GM12874 (cell line): ENCODE results near the gene TGFBR1.

Source experiments
- TF ChIP-seq, protein P1 (sequence below): IDR thresholded peaks from 2 replicates; pipeline ENCODE4 v1.5.1; 2011; ENCODE audit warnings: low read depth, mild to moderate bottlenecking, control low read depth, low read length, moderate library complexity; ENCODE audit not compliant: insufficient read depth

The TGFBR1 gene

DNA sequence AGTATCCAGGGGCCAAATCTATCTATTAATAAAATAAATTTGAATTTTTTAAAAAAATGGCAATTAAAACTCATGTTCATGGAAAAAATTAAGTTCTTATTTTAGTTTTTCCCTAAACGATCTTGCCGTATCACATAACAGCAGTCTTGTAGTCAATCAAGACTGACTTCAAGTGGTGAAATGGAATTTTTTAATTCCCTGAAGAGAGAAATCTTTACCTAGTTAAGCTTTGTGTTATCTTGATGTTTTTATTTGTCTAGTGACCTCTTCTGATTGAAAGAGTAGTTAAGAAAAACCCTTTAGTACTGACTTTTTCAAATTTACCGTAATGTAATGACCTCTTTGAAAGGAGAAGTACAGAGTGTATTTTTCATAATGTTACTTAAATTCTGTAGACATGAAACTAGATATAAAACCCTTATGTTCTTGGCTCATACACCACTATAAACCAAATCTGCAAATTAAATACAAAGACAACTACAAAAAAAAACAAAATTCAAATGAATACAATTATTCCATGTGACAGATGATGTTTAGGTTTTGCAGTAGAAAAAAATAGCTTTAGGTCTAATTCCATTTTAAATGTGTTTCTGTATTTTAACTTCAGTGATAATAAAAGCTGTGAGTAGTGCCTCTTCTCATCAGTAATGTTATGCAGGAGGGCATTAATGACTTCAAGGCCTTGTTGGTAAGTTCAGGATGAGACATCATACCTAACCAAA, 19.8 kb downstream of the TGFBR1 start:
- TF ChIP-seq, protein P1, sequence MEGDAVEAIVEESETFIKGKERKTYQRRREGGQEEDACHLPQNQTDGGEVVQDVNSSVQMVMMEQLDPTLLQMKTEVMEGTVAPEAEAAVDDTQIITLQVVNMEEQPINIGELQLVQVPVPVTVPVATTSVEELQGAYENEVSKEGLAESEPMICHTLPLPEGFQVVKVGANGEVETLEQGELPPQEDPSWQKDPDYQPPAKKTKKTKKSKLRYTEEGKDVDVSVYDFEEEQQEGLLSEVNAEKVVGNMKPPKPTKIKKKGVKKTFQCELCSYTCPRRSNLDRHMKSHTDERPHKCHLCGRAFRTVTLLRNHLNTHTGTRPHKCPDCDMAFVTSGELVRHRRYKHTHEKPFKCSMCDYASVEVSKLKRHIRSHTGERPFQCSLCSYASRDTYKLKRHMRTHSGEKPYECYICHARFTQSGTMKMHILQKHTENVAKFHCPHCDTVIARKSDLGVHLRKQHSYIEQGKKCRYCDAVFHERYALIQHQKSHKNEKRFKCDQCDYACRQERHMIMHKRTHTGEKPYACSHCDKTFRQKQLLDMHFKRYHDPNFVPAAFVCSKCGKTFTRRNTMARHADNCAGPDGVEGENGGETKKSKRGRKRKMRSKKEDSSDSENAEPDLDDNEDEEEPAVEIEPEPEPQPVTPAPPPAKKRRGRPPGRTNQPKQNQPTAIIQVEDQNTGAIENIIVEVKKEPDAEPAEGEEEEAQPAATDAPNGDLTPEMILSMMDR, result no peak

DNA sequence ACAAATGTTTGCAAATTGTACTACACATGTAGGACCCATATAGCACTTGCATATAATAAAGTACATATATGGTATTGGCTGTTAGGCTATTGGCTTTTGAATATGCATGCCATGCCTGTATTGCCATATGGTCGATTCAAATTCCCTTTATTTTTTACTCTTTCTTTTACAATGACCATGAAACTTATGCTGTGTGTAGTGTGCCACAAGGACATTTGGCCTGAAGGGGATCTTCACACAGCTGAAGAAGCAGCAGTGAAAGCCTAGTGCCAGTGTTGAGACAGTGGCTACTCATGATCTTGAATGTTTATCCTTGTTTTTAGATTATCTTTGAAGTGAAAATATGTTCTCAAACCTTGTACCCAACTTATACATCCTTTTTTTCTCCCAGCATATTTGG, 20.5 kb downstream of the TGFBR1 start:
- TF ChIP-seq, protein P1, result no peak

DNA sequence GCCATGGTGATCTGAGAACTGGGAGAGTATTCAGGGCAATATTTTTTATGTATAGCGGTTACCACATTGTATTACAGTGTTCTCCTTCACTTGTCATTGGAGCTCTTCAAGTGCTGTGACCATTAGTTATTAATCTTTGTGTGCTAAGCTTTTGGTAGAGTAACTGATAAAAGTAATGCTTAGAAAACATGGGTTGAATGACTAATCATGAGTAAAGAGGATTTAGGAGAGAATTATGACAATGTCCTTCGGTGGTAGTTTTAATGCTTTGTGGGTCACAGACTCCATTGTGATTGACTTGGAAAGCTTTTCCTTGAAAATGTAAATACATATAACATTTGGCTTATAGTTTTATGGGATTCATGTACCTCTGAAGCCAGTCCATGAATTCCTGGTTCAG, 21.4 kb downstream of the TGFBR1 start:
- TF ChIP-seq, protein P1, result no peak

DNA sequence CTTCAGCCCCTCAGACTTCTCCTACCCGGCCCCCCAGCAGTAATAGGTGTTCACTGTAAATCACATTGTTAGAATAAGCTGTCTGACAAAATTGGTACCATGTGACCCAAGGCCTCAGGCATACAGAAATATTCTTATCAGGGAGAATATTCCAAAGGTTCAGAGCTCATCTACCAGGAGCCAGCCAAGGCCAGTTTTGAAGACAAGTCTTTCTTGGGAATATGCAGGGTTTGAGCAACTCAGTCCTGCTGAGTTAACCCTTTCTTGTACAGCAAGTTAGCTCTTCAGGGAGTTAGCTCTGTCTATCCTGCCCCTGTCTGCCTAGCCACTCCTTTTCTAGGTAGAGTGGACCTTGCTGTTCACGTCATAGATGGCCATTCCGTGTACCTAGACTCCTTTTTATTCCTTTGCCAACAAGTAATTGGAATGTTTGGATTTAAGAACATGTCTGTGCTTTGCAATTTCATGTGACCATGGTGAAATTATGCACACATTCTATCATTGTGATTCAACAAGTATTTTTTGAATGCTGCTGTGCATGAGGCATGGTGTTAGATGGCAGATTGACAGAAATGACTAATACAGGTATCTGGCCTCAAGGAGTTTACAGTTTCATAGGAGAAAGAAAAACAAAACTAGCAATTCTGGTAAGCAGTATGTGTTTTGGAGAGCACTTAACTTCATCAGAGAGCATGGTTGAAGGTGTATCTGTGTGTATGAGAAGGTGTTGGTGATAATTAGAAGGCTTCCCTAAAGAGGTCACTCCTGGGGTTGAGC, 22.6 kb downstream of the TGFBR1 start:
- TF ChIP-seq, protein P1, result no peak

DNA sequence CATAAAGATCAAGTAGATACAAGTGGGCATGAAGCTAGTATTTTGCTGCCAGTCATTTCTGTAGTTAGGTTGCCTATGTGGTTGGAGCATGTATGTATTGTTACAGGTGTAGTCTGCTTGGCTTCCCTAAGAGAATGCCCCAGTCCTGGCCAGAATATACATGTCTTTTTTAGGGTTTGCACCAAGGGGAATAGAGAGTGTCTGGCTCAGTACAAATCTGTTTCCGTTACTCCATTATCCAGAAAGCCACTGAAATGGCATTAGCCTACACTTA, 23.2 kb downstream of the TGFBR1 start:
- TF ChIP-seq, protein P1, result no peak

DNA sequence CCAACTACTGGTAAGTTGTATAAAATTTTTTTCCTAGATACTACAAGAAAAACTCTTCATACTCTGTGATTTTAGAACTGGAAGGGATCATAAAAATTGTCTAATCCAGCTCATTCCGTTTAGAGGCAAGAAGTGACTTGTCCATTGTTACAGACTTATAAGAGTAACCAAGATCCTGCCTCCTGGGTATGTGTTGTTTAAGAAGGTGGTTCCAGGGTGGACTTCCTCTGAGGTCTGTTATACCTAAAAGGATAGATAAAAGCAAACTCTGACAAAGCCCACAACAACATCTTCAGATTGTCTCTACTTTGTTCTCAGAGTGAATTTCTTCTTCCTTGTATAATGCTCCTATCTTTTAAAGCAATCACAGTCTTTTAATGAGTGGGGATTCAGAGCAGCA, 24.2 kb downstream of the TGFBR1 start:
- TF ChIP-seq, protein P1, result no peak

DNA sequence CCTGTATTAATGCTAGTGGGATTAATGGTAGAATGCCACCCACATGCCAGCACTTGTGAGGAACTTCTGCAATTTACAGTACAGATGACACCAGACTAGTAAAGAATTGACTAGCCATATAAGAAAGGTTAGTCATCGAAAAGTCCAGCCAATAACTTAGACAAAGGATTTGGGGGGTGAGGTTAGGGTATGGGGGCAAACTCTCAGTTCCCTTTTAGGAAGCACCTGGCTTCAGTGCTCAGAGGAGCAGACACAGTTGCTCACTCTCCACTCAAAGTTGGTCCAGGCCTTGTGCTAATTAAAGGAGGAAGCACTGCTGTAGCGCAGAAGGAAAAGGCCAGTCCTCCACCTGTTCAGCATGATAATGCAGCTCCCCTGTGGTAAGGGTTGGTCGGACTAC, 25.2 kb downstream of the TGFBR1 start:
- TF ChIP-seq, protein P1, result no peak
